ENCODE measurements around the gene CFAP251.

GRCh38 chr12:122024132-122024785 lies 105.9 kb downstream of the CFAP251 start:
- TF ChIP-seq ZNF274 (IDR thresholded peaks at IDR 0.05; ENCODE audit: low read depth, low read length) (no peak), YY1 (IDR thresholded peaks at IDR 0.05; ENCODE audit: insufficient read depth, insufficient read length) (no peak), SUZ12 (IDR thresholded peaks at IDR 0.05; ENCODE audit: extremely low read depth, insufficient read depth, insufficient read length) (no peak)
